ENCODE measurements around the gene ITIH3.

ITIH3 gene

DNA sequence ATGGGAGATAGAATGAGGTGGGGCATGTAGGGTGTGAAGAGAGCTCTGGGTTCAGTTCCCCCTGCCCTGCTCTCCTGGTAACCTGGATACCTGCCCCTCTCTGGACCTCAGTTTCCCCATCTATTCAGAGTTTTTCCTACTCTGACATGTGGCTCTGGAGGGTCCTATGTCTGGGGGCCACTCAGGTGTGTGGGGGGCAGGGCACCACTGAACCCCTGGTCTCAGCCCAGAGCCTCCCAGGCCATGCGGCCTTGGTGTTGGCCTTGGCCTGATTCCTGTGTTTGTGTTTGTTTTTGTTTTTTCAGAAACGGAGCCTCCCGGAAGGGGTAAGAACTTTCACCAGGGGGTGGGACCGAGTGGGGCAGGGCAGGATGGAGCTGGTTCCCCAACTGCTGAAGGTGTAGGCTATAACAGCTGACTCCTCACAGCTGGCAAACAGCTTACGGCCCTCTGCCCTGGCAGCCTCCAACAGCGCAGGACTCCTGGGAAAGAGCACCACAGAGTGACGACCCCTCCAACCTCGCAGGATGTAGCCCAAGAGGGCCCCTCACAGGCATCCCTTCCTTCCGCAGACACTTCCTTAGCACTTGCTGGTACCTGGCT is 803 bp downstream of the ITIH3 start:
- FAIRE-seq = no peak

DNA sequence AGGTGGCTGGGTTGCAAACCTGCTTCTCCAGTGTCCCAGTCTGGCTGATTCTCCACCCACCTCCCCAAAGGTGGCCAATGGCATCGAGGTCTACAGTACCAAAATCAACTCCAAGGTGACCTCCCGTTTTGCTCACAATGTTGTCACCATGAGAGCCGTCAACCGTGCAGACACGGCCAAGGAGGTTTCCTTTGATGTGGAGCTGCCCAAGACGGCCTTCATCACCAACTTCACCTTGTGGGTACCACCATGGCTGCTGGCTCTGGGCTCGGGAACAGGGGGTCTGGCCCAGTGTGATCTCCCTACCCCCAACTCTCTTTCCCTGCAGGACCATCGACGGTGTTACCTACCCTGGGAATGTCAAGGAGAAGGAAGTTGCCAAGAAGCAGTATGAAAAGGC is 1.8 kb downstream of the ITIH3 start:
- no peak for FAIRE-seq

DNA sequence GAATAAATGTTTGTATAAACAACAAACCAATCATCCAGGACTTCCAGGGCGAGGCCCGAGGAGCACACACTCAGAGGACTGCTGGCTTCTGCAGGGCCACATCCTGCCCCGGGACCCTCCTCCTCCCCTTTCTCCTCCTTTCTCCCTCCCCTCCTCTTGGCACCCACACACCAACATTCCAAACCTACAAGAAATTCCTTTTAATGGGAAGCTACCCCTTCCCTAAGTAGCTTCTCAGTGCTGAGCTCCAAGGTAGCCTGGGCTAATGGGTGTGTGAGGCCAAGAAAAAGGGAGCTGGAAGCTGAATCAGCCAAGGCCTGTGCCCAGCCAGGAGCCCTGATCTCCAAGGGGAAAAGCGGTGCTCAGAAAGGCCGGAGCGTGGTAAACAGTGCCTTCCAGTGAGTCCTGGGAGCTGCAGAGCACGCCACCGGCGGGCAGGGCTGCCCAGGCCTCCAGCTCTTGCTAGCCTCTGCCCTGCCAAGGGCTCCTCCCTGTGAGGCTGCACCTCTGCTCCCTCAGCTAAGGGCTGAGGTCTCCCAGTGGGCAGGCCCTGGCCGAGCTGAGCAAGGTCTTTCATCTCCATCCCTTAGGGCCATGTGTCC is 3.9 kb downstream of the ITIH3 start:
- FAIRE-seq = no peak

DNA sequence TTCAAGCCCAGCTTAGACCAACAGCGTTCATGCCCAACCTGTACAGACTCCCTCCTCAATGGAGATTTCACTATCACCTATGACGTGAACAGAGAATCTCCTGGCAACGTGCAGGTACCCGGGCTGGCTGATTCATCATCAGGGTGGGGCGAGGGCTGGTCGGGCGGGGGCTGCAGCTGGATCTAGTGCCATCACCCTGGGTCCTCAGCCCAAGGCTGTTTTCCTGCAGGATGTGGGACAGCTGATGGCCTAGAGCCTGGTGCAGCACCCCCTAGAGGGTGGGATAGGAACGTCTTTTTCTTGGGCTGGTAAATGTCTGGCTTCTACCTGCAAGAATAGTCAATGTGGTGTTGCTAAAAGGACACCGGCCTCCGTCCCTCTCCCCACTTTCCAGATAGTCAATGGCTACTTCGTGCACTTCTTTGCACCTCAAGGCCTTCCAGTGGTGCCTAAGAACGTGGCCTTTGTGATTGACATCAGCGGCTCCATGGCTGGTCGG is 4.4 kb downstream of the ITIH3 start:
- no peak for FAIRE-seq

DNA sequence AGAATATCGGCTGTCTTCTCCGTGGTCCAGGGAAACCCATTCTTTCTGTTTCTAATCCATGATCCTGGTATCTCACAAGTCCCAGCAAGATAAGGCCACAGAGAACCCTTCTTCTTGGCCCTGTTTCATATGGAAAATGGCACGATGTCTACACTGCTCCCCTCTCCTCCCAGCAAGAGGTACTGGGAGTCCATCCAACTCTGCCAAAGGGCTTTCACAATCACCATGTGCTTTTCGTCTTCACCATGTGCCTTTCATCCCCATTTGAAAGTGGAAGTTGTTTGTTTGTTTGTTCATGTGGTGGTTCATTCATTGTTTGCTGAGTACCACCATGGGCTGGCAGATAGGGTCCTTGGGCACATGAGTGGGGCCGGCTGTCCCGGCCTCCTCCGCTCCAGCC is 5.5 kb downstream of the ITIH3 start:
- no peak for FAIRE-seq

DNA sequence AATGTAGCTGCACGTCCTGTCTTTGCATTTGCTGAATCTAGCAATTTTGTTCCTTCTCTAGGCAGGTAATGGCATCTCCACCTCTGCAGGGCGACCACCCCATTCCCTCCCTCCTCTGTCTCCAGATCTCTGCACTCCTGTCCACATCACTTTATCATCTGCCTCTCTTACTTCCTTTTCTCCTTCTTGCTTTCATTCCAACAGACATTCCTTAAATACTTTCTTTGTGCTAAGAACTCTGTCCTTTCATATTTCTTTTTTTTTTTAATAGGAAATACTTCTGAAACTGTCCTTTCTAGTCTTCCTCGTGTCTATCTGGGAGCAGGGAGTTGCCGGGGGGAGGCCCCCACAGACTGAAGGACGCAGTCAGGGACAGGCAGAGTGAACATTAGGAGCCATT is 7.2 kb downstream of the ITIH3 start:
- FAIRE-seq = no peak

DNA sequence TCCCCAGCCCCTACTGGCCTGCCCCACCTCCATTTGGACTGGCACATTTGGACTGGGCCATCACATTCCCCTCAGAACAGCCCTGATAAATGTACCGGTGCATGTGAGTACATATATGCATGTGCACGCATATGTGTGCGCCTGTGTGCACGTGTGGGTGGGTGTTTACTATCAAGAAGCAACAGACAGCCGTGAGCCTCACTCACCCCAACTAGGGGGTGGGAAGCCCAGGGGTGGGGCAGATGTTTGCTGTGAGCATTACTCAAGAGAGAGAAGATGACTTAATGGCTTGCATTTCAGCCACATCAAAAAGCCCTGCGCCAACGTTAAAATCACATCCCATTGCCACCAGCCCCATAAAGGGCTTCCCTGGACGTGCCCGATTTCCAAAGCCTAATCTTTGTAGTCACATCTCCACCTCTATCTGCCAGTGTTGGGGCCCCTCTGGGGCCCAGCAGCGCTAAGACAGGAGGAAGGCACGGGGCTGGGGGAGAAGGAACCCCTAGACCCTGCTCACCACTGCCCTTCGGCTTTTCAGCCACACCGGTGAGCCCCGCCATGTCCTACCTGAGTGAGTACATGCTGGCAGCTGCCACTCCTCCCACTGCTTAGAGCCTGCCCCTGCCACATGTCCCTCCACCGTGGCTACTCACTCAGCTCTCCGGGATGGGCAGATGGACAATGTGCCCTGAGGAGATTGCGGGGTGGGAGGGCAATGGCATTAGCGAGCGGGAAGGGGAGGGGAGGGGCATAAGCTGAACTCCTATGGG is 10.9 kb downstream of the ITIH3 start:
- FAIRE-seq = no peak

DNA sequence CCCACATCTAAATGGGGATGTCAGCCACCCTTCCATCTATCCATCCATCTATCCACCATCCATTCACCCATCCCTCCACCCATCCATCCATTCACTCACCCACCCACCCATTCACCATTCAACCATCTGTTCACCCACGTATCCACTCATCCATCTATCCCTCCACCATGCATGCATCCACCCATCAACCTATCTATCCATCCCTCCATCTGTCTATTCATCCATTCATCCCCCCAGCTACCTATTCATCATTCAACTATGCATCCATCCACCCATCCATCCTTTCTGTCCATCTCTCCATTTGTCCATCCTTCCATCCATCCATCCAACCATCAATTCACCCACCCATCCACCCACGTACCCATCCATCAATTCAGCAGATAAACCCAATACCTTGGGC is 14.6 kb downstream of the ITIH3 start:
- FAIRE-seq = no peak

DNA sequence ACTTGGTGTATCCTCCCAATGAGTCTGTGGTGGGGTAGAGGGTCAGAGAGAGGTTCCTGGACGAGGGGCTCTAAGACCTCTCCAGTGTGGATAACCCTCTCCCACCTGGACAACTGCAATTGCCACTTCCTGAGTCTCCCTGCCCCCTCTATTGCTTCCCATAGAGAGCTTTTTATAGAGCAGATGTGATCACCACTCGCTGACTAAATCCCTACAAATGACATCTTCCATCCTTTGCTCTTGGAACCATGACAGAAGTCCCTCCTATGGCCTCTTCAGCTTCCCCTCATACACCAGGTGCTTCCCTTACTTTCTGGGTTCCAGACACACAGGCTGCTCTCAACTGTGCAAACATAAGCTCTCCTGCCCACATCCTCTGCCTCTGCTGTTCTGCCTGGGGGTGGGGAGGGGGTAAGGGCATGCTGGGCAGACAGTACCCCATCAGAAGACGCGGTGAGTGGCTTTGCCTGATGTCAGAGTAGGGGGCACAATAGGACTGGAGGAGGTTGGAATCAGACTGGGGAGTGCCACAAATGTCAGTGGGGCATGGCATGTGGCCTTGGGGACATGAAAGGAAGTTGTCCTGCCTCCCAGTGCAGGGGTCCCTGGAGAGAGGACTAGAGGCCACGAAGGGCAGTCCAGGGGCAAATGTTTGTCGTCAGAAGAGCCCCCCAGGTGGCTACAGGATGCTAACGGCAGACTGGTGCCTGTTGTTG is 15.2 kb downstream of the ITIH3 start:
- FAIRE-seq = no peak

DNA sequence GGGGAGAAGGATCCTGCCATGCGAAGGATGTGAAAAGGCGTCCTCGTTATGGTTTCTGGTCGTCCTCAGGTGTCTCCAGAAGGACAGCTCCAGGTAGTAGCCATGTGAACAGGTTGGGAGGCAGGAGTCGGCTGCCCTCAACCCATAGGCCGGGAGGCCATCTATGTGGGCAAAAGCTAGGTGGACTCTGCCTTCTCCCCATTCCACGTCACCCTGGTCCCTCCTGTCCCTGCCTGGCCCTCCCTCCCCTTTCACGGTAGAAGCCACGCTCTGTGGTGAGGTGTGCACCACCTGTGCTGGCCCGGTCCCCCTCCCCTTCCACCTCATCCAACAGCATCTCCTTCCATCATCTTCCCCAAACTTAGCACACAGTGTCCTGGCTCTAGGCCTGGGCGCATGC is 16.3 kb downstream of the ITIH3 start:
- FAIRE-seq = no peak

DNA sequence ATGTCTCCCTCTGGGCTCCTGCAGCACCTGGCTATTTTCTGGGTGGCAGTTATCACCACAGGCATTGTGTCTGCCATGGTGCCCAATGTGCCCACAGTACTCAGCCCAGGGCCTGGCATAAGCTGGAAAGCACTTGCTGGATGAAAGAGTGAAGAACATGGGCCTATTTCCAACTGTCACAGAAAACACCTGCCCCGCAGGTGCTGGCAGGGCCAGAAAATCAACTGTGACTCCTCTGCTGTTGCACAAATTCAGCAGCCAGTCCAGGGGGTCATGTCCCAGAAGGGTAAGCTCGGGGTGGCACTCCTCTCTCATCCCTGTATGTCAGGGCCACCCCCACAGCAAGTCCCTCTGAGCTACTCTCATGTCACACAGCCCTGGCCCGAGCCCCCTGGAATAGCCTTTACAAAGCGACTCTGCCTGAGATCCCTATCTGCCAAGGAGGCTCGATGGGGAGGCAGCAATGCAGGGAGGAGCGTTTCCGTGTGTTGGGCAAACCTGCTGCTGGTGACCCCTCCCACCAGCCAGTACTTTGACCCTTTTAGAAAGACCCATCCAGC is 16.9 kb downstream of the ITIH3 start:
- no peak for FAIRE-seq

DNA sequence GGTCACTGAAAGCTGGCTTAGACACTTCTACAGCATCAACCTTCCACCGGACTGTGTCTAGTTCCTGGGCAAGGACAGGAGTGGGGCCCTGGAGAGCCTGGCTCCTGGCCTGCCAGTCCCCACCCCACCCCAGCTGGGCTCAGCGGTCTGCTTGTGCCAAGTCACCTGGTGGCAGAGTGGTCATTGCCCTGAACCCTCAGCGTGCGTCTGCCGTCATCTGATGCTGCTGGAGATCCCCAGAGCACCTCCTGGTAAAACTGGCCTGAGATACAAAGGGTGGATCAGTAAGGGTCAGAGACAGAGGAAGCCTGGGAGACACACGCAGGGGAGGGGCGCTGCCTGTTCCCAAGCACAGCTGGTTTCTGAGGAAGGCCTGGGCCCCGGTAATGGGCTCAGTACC is 19.2 kb downstream of the ITIH3 start:
- no peak for FAIRE-seq

DNA sequence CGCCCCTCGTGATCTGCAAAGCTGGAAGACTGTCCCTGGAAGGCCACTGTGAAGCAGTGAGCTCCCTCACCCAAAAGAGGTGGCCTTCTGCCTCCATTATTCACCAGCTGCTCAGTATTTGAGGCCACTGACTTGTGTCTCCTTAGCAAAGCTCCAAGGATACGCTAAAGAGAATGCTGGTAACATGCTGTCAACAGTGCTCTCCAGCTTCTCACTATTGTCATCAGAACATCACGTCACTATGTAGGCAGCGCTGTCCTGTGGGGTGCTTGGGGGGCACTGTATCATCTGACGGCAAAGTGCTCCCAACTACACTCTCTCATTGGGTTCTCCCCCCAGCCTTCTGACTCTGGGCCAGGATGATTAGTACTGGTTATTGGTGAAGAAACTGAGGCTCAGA is 21.6 kb downstream of the ITIH3 start:
- FAIRE-seq = no peak

DNA sequence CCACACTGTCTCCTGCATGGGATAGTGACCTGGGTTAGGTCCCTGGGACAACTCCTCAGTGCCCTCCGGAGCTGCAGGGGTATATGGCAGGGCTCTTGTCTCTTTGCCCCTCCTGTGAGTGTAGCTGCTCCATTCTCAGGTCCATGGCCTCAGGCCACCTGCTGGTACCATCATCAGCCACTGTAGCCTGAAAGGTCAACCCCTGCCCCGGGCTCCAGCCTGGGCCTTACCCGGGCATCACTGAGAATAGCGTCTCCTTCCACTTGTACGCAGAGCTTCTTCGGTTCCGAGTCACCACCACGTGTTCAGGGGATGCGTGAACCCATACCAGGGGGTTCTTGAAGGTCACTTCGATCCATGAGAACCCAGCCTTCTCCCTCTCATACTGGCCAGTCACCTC is 22.1 kb downstream of the ITIH3 start:
- no peak for FAIRE-seq

DNA sequence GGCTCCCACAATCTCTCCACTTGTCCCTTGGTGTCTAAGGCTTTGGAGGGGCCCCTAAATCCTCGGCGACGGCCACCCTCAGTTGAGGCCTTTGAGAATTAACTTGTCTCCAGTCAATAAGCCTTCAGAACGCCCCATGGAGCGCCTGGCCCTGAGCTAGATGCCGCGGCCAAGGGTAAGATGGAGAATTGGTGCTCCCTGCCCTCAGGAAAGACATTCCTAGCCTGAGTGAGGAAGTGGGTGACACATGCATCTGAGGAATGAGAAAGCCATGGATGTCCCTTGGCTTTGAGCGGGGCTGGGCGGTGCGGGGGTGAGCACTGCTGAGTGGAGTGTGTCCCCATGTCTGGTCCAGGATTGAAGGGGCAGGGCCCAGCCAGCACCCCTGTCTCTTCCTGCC is 22.6 kb downstream of the ITIH3 start:
- no peak for FAIRE-seq

DNA sequence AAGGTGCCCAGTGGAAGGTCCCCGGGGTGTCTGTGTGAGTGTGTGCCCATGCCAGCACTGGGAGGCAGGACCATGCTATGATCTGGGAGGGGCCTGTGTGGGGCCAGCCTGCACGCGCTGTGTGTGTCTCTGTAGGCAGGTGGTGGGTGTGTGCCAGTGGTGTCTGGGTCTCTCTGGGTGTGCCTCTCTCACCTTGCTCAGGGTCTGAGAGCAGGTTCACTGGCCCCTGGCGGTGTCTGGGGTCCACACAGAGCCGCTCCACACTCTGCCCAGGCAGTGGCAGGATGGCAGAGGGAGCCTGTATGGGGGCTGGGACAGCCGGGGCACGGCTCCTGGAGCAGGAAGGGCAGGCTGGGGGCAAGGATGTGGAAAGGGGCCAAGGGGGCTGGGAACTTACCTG is 23.3 kb downstream of the ITIH3 start:
- no peak for FAIRE-seq

DNA sequence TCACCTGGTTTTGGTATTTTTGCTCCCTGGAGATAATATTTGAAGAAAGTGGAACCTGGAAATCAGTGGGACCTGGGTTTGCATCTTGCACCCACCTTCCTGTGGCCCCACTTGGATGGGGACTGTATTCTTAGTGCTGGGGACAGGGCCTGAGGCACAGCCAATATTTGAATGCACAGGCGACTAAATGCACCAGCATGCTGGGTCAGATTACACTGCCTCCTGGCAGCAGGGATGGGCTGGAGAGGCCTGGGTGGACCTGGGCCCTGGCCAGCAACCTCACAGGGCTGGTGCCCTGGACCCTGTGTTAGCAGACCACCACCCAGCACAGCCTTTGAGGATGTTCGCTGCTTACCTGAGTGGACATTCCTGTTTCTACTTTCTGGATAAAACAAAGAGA is 25.3 kb downstream of the ITIH3 start:
- no peak for FAIRE-seq

DNA sequence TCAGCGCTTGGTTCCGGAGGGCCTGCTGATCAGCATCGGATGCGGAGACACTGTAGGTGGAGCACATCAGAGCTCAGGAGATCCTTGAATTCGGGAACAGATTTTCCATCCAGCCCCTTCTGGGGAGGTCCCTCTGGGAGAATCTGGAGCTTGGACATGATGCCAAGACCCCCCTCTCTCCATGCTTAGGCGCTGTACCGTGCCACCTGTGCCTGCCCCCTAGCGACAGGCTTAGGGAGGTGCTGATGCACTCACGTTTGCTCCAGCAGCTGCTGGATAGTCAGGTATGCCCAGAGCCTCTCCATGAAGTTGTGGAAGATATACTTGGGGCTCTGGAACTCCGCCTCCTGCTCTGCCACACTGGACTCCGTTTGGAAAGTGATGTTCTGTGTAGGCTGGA is 26.1 kb downstream of the ITIH3 start:
- FAIRE-seq = no peak

DNA sequence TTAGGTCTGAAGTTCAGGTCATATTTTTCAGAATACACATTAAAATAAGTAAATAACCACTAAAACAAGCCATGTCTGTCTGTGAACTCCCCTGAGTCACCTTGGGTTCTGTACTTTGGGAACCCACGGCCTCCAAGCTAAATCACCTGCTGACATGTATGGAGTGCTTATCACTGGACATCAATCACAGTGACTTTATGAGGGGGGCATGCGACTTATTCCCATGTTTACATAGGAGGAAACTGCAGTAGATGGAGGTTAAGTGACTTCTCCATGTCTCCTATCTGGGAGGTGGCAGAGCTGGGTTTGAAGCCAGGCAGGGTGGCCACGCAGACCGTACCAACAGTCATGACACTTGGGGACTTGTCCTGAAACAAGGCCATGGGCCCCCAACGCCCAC is 27.8 kb downstream of the ITIH3 start:
- FAIRE-seq = no peak

DNA sequence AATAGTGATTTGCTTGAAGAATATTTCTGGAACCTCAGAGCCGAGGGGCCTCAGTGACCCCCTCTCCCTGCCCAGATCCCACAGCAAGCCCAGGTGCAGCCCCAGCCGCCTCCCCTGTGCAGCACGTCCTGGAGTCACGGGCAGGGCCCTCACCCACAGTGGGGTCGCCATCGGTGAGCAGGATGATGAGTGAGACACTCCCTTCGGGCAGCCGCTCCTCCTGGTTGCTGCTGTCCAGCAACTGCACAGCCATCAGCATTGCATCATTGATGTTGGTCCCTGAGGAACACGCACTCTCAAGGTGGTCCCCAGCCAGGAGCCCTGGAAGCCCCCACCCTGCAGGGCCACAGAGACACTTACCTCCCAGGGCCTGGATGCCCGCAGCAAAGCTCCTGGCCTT is 29.4 kb downstream of the ITIH3 start:
- no peak for FAIRE-seq

DNA sequence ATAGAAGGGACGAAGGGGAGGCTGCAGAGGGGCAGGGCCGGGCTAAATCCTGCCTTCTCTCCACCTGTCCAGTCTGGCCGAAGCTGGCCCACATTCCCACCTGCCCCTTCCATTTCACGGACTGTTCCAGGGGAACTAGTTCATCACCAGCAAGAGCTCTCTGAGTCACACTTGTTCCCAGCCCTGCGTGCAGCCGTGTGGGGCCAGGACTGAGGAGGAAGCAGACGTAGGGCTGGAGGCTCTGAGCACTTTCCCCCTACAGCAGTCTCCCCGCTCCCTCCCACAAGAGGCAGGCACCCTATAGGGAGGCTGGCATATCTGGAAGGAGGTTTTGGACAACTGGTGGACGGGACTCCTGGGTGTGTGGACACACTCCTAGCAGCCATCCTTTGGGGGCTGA is 32.8 kb downstream of the ITIH3 start:
- FAIRE-seq = no peak

DNA sequence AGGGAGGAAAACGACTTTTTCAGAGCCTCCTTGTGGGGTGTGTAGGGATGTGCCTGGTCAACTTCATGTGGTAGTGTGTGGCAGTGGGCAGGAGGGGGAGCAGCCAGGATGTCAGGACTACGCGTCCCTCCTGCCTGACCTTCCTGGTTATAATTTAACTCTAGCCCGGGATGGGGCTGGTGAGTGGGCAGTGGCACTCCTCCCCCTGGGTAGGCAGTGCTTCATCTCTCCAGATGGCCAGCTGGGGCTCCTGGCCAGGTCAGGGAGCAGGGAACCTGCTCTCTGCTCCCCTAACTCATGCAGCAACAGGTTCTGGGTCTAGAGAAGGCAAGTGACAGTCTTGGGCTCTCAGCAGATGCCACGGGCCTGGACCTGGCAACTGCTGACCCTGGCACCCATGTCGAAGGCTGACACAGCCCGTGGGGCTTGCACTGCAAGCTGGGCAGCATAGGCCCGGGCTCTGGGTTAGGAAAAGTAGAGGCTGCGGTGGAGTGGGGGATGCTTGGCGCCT is 33.3 kb downstream of the ITIH3 start:
- no peak for FAIRE-seq

DNA sequence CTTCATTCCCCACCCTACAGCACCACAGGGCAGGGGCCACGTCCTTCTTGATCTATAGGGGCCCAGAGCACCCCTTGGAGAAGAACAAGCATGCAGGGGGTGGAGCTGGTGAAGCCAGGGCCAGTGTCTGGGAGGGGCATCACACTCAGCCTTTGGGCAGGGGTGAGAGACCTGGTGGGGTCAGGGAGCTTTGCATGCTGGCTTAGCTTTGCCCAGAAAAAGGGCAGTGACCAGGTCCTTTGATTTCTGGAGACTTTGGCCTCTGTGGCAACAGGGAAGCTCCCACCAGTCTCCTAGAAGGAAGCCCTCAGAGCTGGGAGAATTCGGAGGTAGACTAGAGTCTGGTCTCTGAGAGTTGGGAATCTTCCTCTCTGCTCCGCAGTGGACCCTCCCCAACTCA is 34.9 kb downstream of the ITIH3 start:
- FAIRE-seq = no peak

All from TTC549 (cell line).